ENCODE measurements around the gene C17orf113. TPM values are rescaled to one million over a fixed set of nuclear protein-coding genes. Genes with fewer than 3 reads are reported as not detected.

Gene C17orf113
- polyA plus RNA-seq, 6 donors from 2014 or later = 0.13 to 0.87 (median 0.58) TPM

GRCh38 chr17:42061646-42062487 is 11.5 kb upstream of the C17orf113 start:
- DNase-seq = no peak
- no peak for ATAC-seq (ENCODE audit: low read depth in 2 of 2)
- Mint-ChIP-seq H3K27me3 (peaks cover 0 to 5% (median 4%) of the 10 kb centered on the region in 3 donors), H3K4me1 (peaks cover 11 to 25% (median 14%) of the 10 kb centered on the region in 3 donors), H3K27ac (peak overlapping the region in 2 of 6 donors; percentile 44 to 69), H3K4me3 (peak overlapping the region in 1 of 8 donors; percentile 44), H3K9me3 (peaks cover 0 to 1% (median 0%) of the 10 kb centered on the region in 7 donors), H3K36me3 (no peaks in the 10 kb centered on the region)

DNA sequence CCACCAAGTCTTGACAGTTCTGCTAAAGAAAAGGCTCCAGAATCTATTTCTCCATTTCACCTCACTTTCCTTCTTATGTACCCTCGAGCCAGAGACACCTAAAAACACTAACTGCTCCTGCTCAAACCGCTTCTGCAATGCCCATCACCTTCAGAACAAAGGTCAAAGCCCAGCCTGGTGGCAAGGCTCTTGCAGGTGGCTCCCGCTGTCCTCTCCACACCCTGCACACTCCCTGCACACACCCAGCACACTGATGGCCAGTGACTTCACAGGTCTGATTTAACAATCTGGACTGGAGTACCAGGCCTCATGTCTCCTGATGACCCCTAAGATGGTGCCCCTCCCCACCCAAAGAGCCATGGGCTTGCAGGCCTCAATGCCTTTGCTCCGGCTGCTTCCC is 9.8 kb upstream of the C17orf113 start:
- no peak for ATAC-seq (ENCODE audit: low read depth in 2 of 2)
- Mint-ChIP-seq H3K4me1 (peaks cover 11 to 24% (median 14%) of the 10 kb centered on the region in 3 donors), H3K36me3 (no peaks in the 10 kb centered on the region), H3K4me3 (no peak overlapping the region), H3K27ac (peak overlapping the region in 1 of 6 donors; percentile 80), H3K9me3 (peaks cover 0 to 8% (median 0%) of the 10 kb centered on the region in 7 donors), H3K27me3 (peaks cover 4 to 8% (median 4%) of the 10 kb centered on the region in 3 donors)
- no peak for DNase-seq

GRCh38 chr17:42059815-42060214 is 9.4 kb upstream of the C17orf113 start:
- Mint-ChIP-seq H3K4me3 (no peak overlapping the region), H3K27me3 (peaks cover 4 to 12% (median 8%) of the 10 kb centered on the region in 3 donors), H3K36me3 (no peaks in the 10 kb centered on the region), H3K9me3 (peaks cover 0 to 8% (median 0%) of the 10 kb centered on the region in 7 donors), H3K4me1 (peaks cover 11 to 19% (median 14%) of the 10 kb centered on the region in 3 donors), H3K27ac (no peak overlapping the region)
- DNase-seq (no peak), ATAC-seq (ENCODE audit: low read depth in 2 of 2) (no peak)

DNA sequence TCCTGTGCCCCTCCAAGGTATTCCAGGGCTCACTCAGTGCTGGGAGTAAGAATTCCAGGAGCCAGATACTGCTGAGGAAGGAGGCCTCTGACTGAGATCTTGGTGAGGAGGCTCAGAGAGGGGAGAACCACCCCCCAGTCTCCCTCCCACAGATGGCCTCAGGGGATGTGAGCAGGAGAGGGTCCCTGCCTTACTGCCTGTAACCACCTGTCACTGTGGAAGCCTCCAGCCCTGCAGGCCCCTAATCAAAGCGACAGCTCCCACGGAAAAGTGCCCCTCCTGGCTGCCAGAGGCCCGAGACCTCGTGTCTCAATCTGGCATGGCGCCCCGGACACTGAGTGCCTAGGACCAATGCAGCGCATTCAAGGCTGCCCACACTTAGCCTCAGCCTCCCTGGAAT is 7.7 kb upstream of the C17orf113 start:
- no peak overlapping the region for H3K4me3 Mint-ChIP-seq
- no peaks in the 10 kb centered on the region for H3K36me3 Mint-ChIP-seq
- peaks cover 4 to 24% (median 22%) of the 10 kb centered on the region in 3 donors for H3K27me3 Mint-ChIP-seq
- peaks cover 0 to 2% (median 2%) of the 10 kb centered on the region in 3 donors for H3K4me1 Mint-ChIP-seq
- H3K9me3 Mint-ChIP-seq = peaks cover 0 to 8% (median 0%) of the 10 kb centered on the region in 7 donors
- ATAC-seq (ENCODE audit: low read depth in 2 of 2) = no peak
- DNase-seq = no peak
- no peak overlapping the region for H3K27ac Mint-ChIP-seq

GRCh38 chr17:42056635-42057034 is 6.2 kb upstream of the C17orf113 start:
- ATAC-seq (ENCODE audit: low read depth in 2 of 2) (no peak), DNase-seq (no peak)
- H3K36me3 Mint-ChIP-seq = no peaks in the 10 kb centered on the region
- H3K27ac Mint-ChIP-seq = peak overlapping the region in 1 of 6 donors; percentile 69
- H3K9me3 Mint-ChIP-seq = peaks cover 0 to 8% (median 0%) of the 10 kb centered on the region in 7 donors
- H3K4me1 Mint-ChIP-seq = no peaks in the 10 kb centered on the region
- no peak overlapping the region for H3K4me3 Mint-ChIP-seq
- H3K27me3 Mint-ChIP-seq = peaks cover 15 to 38% (median 36%) of the 10 kb centered on the region in 3 donors

DNA sequence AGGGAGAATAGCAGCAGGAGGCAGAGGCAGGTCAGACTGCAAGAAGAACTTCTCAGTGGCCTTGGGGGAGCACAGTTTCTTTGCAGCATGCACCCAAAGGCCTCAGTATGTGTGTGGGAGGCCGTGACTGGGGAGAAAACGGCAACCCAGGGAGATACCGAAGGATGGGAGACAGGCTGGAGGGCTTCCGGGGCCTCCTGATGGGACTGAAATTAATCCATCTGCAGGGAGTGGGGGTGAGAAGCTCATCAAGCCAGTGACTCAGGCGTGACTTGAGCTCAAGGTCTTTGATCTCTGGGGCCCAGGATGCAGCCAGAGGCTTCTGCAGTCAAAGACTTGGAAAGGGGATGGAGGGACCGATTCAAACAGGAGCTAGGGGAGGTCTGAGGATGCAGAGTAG is 5.1 kb upstream of the C17orf113 start:
- Mint-ChIP-seq H3K9me3 (peaks cover 0 to 8% (median 0%) of the 10 kb centered on the region in 7 donors), H3K27ac (no peak overlapping the region), H3K27me3 (peaks cover 18 to 48% (median 37%) of the 10 kb centered on the region in 3 donors), H3K36me3 (no peaks in the 10 kb centered on the region), H3K4me3 (no peak overlapping the region), H3K4me1 (peaks cover 6 to 7% (median 6%) of the 10 kb centered on the region in 3 donors)
- DNase-seq (no peak), ATAC-seq (ENCODE audit: low read depth in 2 of 2) (no peak)

GRCh38 chr17:42055027-42055426 is 4.6 kb upstream of the C17orf113 start:
- Mint-ChIP-seq H3K36me3 (no peaks in the 10 kb centered on the region), H3K9me3 (peaks cover 0 to 8% (median 0%) of the 10 kb centered on the region in 7 donors), H3K4me3 (peak overlapping the region in 1 of 8 donors; percentile 10), H3K4me1 (peaks cover 6 to 7% (median 6%) of the 10 kb centered on the region in 3 donors), H3K27ac (peak overlapping the region in 1 of 6 donors; percentile 4), H3K27me3 (peaks cover 15 to 48% (median 37%) of the 10 kb centered on the region in 3 donors)
- DNase-seq (no peak), ATAC-seq (ENCODE audit: low read depth in 2 of 2) (no peak)

GRCh38 chr17:42053731-42054500 is 3.5 kb upstream of the C17orf113 start:
- Mint-ChIP-seq H3K27me3 (peaks cover 13 to 53% (median 43%) of the 10 kb centered on the region in 3 donors), H3K4me1 (peaks cover 7 to 10% (median 10%) of the 10 kb centered on the region in 3 donors), H3K27ac (no peak overlapping the region), H3K9me3 (peaks cover 0 to 8% (median 0%) of the 10 kb centered on the region in 7 donors), H3K4me3 (no peak overlapping the region), H3K36me3 (no peaks in the 10 kb centered on the region)
- ATAC-seq (ENCODE audit: low read depth in 2 of 2) = no peak
- no peak for DNase-seq

GRCh38 chr17:42052346-42052877 is 2.0 kb upstream of the C17orf113 start:
- peak overlapping the region in 2 of 8 donors; percentile 22 to 58 for H3K4me3 Mint-ChIP-seq
- DNase-seq = no peak
- ATAC-seq (ENCODE audit: low read depth in 2 of 2) = no peak
- H3K4me1 Mint-ChIP-seq = peaks cover 7 to 10% (median 10%) of the 10 kb centered on the region in 3 donors
- no peaks in the 10 kb centered on the region for H3K36me3 Mint-ChIP-seq
- peaks cover 0 to 8% (median 0%) of the 10 kb centered on the region in 7 donors for H3K9me3 Mint-ChIP-seq
- H3K27me3 Mint-ChIP-seq = peaks cover 13 to 60% (median 52%) of the 10 kb centered on the region in 3 donors
- H3K27ac Mint-ChIP-seq = no peak overlapping the region

GRCh38 chr17:42051645-42052044 is 1.2 kb upstream of the C17orf113 start:
- Mint-ChIP-seq H3K9me3 (peaks cover 0 to 5% (median 0%) of the 10 kb centered on the region in 7 donors), H3K27me3 (peaks cover 13 to 60% (median 52%) of the 10 kb centered on the region in 3 donors), H3K4me3 (peak overlapping the region; percentile 27 to 92 (median 60)), H3K36me3 (no peaks in the 10 kb centered on the region), H3K27ac (no peak overlapping the region), H3K4me1 (peaks cover 7 to 10% (median 10%) of the 10 kb centered on the region in 3 donors)
- DNase-seq = no peak
- ATAC-seq (ENCODE audit: low read depth in 2 of 2) = no peak

DNA sequence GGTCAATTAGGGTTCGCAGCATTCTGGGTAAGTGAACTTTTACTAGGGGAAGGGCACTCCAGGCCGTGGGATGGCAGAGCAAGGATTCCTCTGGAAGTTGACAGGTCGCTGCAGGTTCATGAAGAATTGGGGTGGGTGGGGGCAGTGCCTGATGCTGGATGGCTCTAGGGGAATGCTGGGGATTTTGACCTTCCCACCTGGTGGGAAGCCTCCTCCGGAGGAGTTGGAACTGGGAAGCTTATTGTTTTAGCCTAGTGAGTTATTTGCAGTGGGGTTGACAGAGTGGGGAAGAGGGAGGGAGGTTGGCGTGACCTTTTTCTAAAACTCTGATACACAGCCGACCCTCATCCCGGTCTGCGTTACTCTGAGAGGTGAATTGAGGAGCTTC is 606 bp upstream of the C17orf113 start:
- Mint-ChIP-seq H3K9me3 (no peaks in the 10 kb centered on the region), H3K27ac (peak overlapping the region in 2 of 6 donors; percentile 62 to 81), H3K27me3 (peaks cover 13 to 60% (median 52%) of the 10 kb centered on the region in 3 donors), H3K4me1 (peaks cover 7 to 10% (median 10%) of the 10 kb centered on the region in 3 donors), H3K36me3 (no peaks in the 10 kb centered on the region), H3K4me3 (peak overlapping the region; percentile 58 to 93 (median 88))
- ATAC-seq (ENCODE audit: low read depth in 2 of 2) (no peak), DNase-seq (no peak)

- Mint-ChIP-seq H3K9me3 (no peaks in the 10 kb centered on the region), H3K36me3 (no peaks in the 10 kb centered on the region), H3K4me1 (peaks cover 7 to 10% (median 10%) of the 10 kb centered on the region in 3 donors), H3K27me3 (peaks cover 13 to 53% (median 45%) of the 10 kb centered on the region in 3 donors), H3K4me3 (peak overlapping the region; percentile 70 to 91 (median 82)), H3K27ac (no peak overlapping the region)
- no peak for DNase-seq
- ATAC-seq (ENCODE audit: low read depth in 2 of 2) = no peak
These were observed 488 bp downstream of the C17orf113 start for GRCh38 chr17:42049834-42050392.

GRCh38 chr17:42047343-42047742 is 3.1 kb downstream of the C17orf113 start:
- ATAC-seq (ENCODE audit: low read depth in 2 of 2) (no peak), DNase-seq (no peak)
- H3K27ac Mint-ChIP-seq = no peak overlapping the region
- H3K9me3 Mint-ChIP-seq = no peaks in the 10 kb centered on the region
- H3K4me1 Mint-ChIP-seq = peaks cover 7 to 10% (median 10%) of the 10 kb centered on the region in 3 donors
- H3K27me3 Mint-ChIP-seq = peaks cover 8 to 28% (median 23%) of the 10 kb centered on the region in 3 donors
- H3K36me3 Mint-ChIP-seq = no peaks in the 10 kb centered on the region
- peak overlapping the region in 1 of 8 donors; percentile 16 for H3K4me3 Mint-ChIP-seq

All from naive B cell (primary cell).